HG03378 (cell line): ENCODE measurements around the gene OPCML.

Experiments used
- ATAC-seq: cut with Tn5 transposase; IDR thresholded peaks from one replicate; pipeline ENCODE4 v1.9.1; 2021; ENCODE audit warnings: mild to moderate bottlenecking, moderate library complexity; ENCODE audit not compliant: unreplicated experiment

OPCML gene

GRCh38 chr11:132777067-132777975 is 755.0 kb downstream of the OPCML start:
- no peak for ATAC-seq

- no peak for ATAC-seq
Observed at GRCh38 chr11:132773751-132774150, 758.5 kb downstream of the OPCML start.

GRCh38 chr11:132772703-132773545 is 759.4 kb downstream of the OPCML start:
- ATAC-seq, result no peak

- ATAC-seq, result no peak
Observed at GRCh38 chr11:132771746-132772145, 760.6 kb downstream of the OPCML start.

- no peak for ATAC-seq
Observed at GRCh38 chr11:132770829-132771530, 761.3 kb downstream of the OPCML start.

GRCh38 chr11:132763503-132763902 is 768.8 kb downstream of the OPCML start:
- ATAC-seq, result no peak

- ATAC-seq, result no peak
Observed at GRCh38 chr11:132755934-132756333, 776.4 kb downstream of the OPCML start.

- no peak for ATAC-seq
Observed at GRCh38 chr11:132751516-132752250, 780.6 kb downstream of the OPCML start.

GRCh38 chr11:132746305-132746704 is 786.0 kb downstream of the OPCML start:
- no peak for ATAC-seq

- no peak for ATAC-seq
Observed at GRCh38 chr11:132745306-132745705, 787.0 kb downstream of the OPCML start.

- ATAC-seq, result no peak
Observed at GRCh38 chr11:132744771-132745170, 787.5 kb downstream of the OPCML start.

- no peak for ATAC-seq
Observed at GRCh38 chr11:132743601-132744000, 788.7 kb downstream of the OPCML start.

- ATAC-seq, result no peak
Observed at GRCh38 chr11:132742929-132743328, 789.4 kb downstream of the OPCML start.

GRCh38 chr11:132734217-132734616 is 798.1 kb downstream of the OPCML start:
- no peak for ATAC-seq

GRCh38 chr11:132728026-132728425 is 804.3 kb downstream of the OPCML start:
- ATAC-seq, result no peak

GRCh38 chr11:132721526-132721925 is 810.8 kb downstream of the OPCML start:
- no peak for ATAC-seq

- ATAC-seq, result no peak
Observed at GRCh38 chr11:132719684-132720083, 812.6 kb downstream of the OPCML start.

- no peak for ATAC-seq
Observed at GRCh38 chr11:132718711-132719671, 813.3 kb downstream of the OPCML start.

- no peak for ATAC-seq
Observed at GRCh38 chr11:132717824-132718223, 814.5 kb downstream of the OPCML start.
